Stimulated activated CD8-positive, alpha-beta memory T cell treated with anti-CD3 and anti-CD28 coated beads, Interleukin-7, amount 100 ng/mL, for 24 hours (primary cell): ENCODE results near the gene DNMBP.

Source experiments
- DNase-seq: peaks from one replicate; pipeline ENCODE4 v3.0.0-alpha.2; 2020; ENCODE audit warnings: low read depth

DNMBP gene

GRCh38 chr10:100009793-100010676, at the start of gene DNMBP:
Gene DNMBP (minus strand): TSS chr10:100009947. CDS start chr10:99972124, 37,823 bp downstream.
- DNase-seq: peak; percentile 63

GRCh38 chr10:100057948-100058347, 48.2 kb upstream of the DNMBP start:
- DNase-seq: no peak

- DNase-seq: no peak
These were observed 44.1 kb upstream of the DNMBP start for GRCh38 chr10:100053686-100054460.

GRCh38 chr10:100046021-100046486, 36.3 kb upstream of the DNMBP start:
- peak; percentile 77 for DNase-seq

GRCh38 chr10:100045592-100045991, 35.8 kb upstream of the DNMBP start:
- no peak for DNase-seq

- DNase-seq: no peak
These were observed 34.0 kb upstream of the DNMBP start for GRCh38 chr10:100043796-100044195.

- DNase-seq: no peak
These were observed 33.6 kb upstream of the DNMBP start for GRCh38 chr10:100043344-100043743.

GRCh38 chr10:100041306-100042002, 31.7 kb upstream of the DNMBP start:
- DNase-seq: no peak

- DNase-seq: no peak
These were observed 28.9 kb upstream of the DNMBP start for GRCh38 chr10:100038561-100039071.

- no peak for DNase-seq
These were observed 28.1 kb upstream of the DNMBP start for GRCh38 chr10:100037758-100038315.

GRCh38 chr10:100036850-100037249, 27.1 kb upstream of the DNMBP start:
- DNase-seq: no peak

GRCh38 chr10:100033766-100034418, 24.1 kb upstream of the DNMBP start:
- no peak for DNase-seq

- DNase-seq: no peak
These were observed 17.7 kb upstream of the DNMBP start for GRCh38 chr10:100027416-100027815.

- no peak for DNase-seq
These were observed 15.8 kb upstream of the DNMBP start for GRCh38 chr10:100025576-100025975.

GRCh38 chr10:100024748-100025147, 15.0 kb upstream of the DNMBP start:
- no peak for DNase-seq

GRCh38 chr10:100022403-100022802, 12.7 kb upstream of the DNMBP start:
- no peak for DNase-seq

GRCh38 chr10:100021322-100021721, 11.6 kb upstream of the DNMBP start:
- DNase-seq: no peak

- DNase-seq: no peak
These were observed 11.1 kb upstream of the DNMBP start for GRCh38 chr10:100020886-100021253.

GRCh38 chr10:100020142-100020885, 10.6 kb upstream of the DNMBP start:
- no peak for DNase-seq

GRCh38 chr10:100019787-100020141, 10.0 kb upstream of the DNMBP start:
- DNase-seq: no peak
